Tibial nerve (tissue), 4 donors: ENCODE data around the gene AP3B1. TPM values are rescaled to one million over a fixed set of nuclear protein-coding genes. Genes with fewer than 3 reads are reported as not detected.

Experiments used
- DNase-seq, 2 donors: peaks; one replicate each; pipeline ENCODE4 v3.0.0-alpha.2; 2019; ENCODE audit warnings: low spot score in 2 of 2
- H3K27ac ChIP-seq, 4 donors: fragments of 200-600 bp; sonication (generic) in 3 of 4; one replicate each; pipeline ENCODE4 v1.5.1; 2017 to 2019; ENCODE audit warnings: mild to moderate bottlenecking in 1 of 4
- H3K27me3 ChIP-seq, 2 donors: fragments of 200-600 bp; sonication (generic) in 1 of 2; one replicate each; pipeline versions ENCODE4 v1.5.1 to v1.6.0; 2017 to 2019
- H3K36me3 ChIP-seq, 3 donors: fragments of 200-600 bp; sonication (generic); one replicate each; pipeline ENCODE4 v1.5.1; 2018 to 2019
- H3K4me1 ChIP-seq, 4 donors: fragments of 200-600 bp; sonication (generic) in 3 of 4; one replicate each; pipeline ENCODE4 v1.5.1; 2017 to 2019
- H3K4me3 ChIP-seq, 4 donors: fragments of 200-600 bp; sonication (generic) in 3 of 4; one replicate each; pipeline ENCODE4 v1.5.1; 2017 to 2019; ENCODE audit warnings: mild to moderate bottlenecking in 1 of 4, moderate library complexity in 1 of 4
- H3K9me3 ChIP-seq, 4 donors: fragments of 200-600 bp; sonication (generic) in 3 of 4; one replicate each; pipeline ENCODE4 v1.5.1; 2017 to 2019
- CTCF ChIP-seq, 5 experiments: fragments of 200-600 bp in 3 of 5; fragments of 450-650 bp in 2 of 5; sonication (generic) in 3 of 5; IDR thresholded peaks; one replicate each; pipeline ENCODE4 v1.5.1; 2016 to 2019; ENCODE audit warnings: antibody characterized with exemption in 5 of 5, mild to moderate bottlenecking in 3 of 5, moderate library complexity in 2 of 5
- EP300 ChIP-seq, 2 donors: sonication (generic); formaldehyde crosslinking; IDR thresholded peaks; one replicate each; pipeline ENCODE4 v1.6.1; 2017; ENCODE audit warnings: antibody characterized with exemption in 2 of 2, mild to moderate bottlenecking in 1 of 2
- POLR2A ChIP-seq, 2 donors: fragments of 450-650 bp; IDR thresholded peaks; one replicate each; pipeline ENCODE4 v1.6.1; 2017; ENCODE audit warnings: antibody characterized with exemption in 2 of 2, mild to moderate bottlenecking in 2 of 2, moderate library complexity in 2 of 2
- WGBS, 2 donors: methylation state at CpG; one replicate each; pipeline ENCODE4 v1.1.5; 2018; 5-methylcytosine and 5-hydroxymethylcytosine counted together
- total RNA-seq, 4 donors: library from RNA; depleted of rRNA; stranded (reverse); fragments of >200 nt; gene quantifications; one replicate each; pipeline ENCODE4 v1.1.0, GENCODE V29; 2016

Gene AP3B1
- total RNA-seq, 4 donors from 2014 or later = 23.1 to 51.0 (median 44.2) TPM

DNA sequence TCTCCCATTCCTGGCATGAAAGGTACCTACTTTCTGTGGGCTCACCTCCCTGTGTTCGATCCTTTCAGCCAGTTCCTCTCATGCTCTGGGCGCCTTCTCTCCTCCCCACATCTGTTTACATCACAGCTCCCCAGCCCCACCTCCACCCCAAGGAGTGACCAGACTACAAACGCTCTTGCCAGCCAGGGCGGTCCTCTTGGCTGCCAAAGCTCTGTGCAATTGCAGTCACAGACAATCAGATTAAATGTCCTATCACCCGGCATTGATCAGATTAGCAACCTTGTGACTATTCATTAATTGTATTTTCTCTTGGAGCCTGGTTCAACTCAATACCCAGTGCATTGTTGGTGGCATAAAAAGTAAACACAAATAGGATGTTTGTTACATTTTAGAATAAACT lies 307.2 kb downstream of the AP3B1 start:
- Histone ChIP-seq H3K27me3 (no peaks in the 10 kb centered on the region), H3K4me3 (no peak overlapping the region), H3K36me3 (peaks cover 0 to 4% (median 0%) of the 10 kb centered on the region in 3 donors), H3K27ac (no peak overlapping the region), H3K4me1 (peaks cover 0 to 5% (median 0%) of the 10 kb centered on the region in 4 donors), H3K9me3 (no peaks in the 10 kb centered on the region)
- DNase-seq = no peak
- TF ChIP-seq POLR2A (IDR thresholded peaks at IDR 0.05) (no peak), EP300 (IDR thresholded peaks at IDR 0.05) (no peak), CTCF (IDR thresholded peaks at IDR 0.05) (no peak)
- WGBS, 2 donors = 65 to 67% methylated on average over 5 of the region's 5 CpGs

- Histone ChIP-seq H3K27me3 (no peaks in the 10 kb centered on the region), H3K36me3 (peaks cover 0 to 4% (median 0%) of the 10 kb centered on the region in 3 donors), H3K27ac (no peak overlapping the region), H3K4me1 (peaks cover 0 to 5% (median 0%) of the 10 kb centered on the region in 4 donors), H3K4me3 (no peak overlapping the region), H3K9me3 (no peaks in the 10 kb centered on the region)
- no peak for TF ChIP-seq CTCF (IDR thresholded peaks at IDR 0.05)
- TF ChIP-seq POLR2A (IDR thresholded peaks at IDR 0.05) = no peak
- no peak for TF ChIP-seq EP300 (IDR thresholded peaks at IDR 0.05)
- 80 to 84% methylated on average over 5 to 6 of the region's 6 CpGs for WGBS, 2 donors
- DNase-seq = no peak
Measured at GRCh38 chr5:77986261-77986660, 308.2 kb downstream of the AP3B1 start.

GRCh38 chr5:77985247-77985646 lies 309.3 kb downstream of the AP3B1 start:
- 41 to 52% methylated on average over 3 of the region's 3 CpGs for WGBS, 2 donors
- no peak overlapping the region for H3K27ac ChIP-seq
- peaks cover 0 to 5% (median 0%) of the 10 kb centered on the region in 4 donors for H3K4me1 ChIP-seq
- H3K27me3 ChIP-seq = no peaks in the 10 kb centered on the region
- TF ChIP-seq EP300 (IDR thresholded peaks at IDR 0.05) (no peak), POLR2A (IDR thresholded peaks at IDR 0.05) (no peak), CTCF (IDR thresholded peaks at IDR 0.05) (no peak)
- no peak for DNase-seq
- peaks cover 0 to 4% (median 0%) of the 10 kb centered on the region in 3 donors for H3K36me3 ChIP-seq
- H3K9me3 ChIP-seq = no peaks in the 10 kb centered on the region
- H3K4me3 ChIP-seq = no peak overlapping the region

DNA sequence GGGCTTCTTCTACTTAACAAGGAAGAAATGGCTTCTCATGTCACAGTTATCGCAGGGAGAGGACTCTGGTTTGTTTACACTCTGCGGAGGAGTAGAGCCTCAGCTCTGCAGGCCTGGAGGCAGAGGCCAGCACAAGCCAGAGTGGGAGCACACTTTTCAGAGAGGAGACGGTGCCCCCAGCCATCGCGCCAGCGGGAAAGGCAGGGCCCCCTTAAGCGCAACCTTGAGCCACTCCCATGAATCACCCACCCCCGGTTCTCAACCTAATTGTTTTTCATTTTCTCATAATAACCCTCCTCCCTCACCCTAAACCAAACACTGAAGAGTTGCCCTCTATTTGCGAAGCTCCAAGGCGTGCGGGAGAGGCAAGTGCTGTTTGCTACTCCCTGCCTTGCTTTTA lies 309.9 kb downstream of the AP3B1 start:
- Histone ChIP-seq H3K36me3 (peaks cover 0 to 4% (median 0%) of the 10 kb centered on the region in 3 donors), H3K4me3 (no peak overlapping the region), H3K27me3 (peaks cover 0 to 3% of the 10 kb centered on the region in 2 donors), H3K27ac (no peak overlapping the region), H3K9me3 (no peaks in the 10 kb centered on the region), H3K4me1 (peaks cover 0 to 5% (median 0%) of the 10 kb centered on the region in 4 donors)
- TF ChIP-seq EP300 (IDR thresholded peaks at IDR 0.05) (no peak), CTCF (IDR thresholded peaks at IDR 0.05) (no peak), POLR2A (IDR thresholded peaks at IDR 0.05) (no peak)
- whole genome bisulfite sequencing, 2 donors = 43 to 54% methylated on average over 11 of the region's 11 CpGs
- no peak for DNase-seq

DNA sequence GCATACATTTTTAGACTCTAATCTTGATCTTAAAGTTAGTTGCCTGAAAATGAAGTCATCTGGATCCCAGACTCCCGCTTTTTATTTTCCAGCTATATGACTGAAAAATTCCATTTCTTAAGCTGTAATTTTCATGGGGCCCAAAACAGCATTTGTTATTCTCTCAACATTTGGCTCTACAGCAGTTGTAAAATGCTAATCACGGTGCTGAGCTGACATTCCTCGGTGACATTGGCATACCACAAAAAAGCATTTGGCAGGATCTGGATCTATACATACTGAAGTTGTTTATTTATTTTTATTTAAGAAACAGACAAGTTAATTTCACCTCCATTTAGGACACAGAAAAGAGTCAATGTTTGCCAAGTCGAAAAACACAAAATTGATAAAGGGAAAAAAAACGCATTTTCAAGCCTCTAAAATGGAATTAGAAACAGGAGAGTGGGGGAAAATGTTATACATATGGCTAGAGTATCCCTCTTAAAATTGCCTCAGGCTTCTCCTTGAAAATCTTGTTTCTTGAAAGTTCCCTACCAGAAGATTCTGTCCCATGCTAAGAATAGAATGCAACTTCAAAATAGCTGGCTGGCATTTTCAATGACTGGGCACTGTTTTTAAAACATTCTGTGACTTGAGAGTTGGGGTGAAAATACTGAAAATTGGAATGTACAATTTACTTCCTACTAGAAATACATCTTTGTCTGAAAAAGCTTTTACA lies 310.9 kb downstream of the AP3B1 start:
- H3K9me3 ChIP-seq = no peaks in the 10 kb centered on the region
- peaks cover 0 to 3% of the 10 kb centered on the region in 2 donors for H3K27me3 ChIP-seq
- peaks cover 0 to 4% (median 0%) of the 10 kb centered on the region in 3 donors for H3K36me3 ChIP-seq
- H3K4me1 ChIP-seq = peaks cover 0 to 5% (median 0%) of the 10 kb centered on the region in 4 donors
- WGBS, 2 donors = 55 to 56% methylated on average over 5 of the region's 5 CpGs
- H3K27ac ChIP-seq = peak overlapping the region in 1 of 4 donors; percentile 8
- H3K4me3 ChIP-seq = no peak overlapping the region
- no peak for DNase-seq
- TF ChIP-seq EP300 (IDR thresholded peaks at IDR 0.05) (no peak), POLR2A (IDR thresholded peaks at IDR 0.05) (no peak), CTCF (IDR thresholded peaks at IDR 0.05) (no peak)
